ENCODE measurements around the gene MRPS2.
"Not testable (repeated sequence)": the region's sequence is repeated elsewhere in the genome, so short reads cannot be mapped to it uniquely, and the experiment has no call there.

The MRPS2 gene

DNA sequence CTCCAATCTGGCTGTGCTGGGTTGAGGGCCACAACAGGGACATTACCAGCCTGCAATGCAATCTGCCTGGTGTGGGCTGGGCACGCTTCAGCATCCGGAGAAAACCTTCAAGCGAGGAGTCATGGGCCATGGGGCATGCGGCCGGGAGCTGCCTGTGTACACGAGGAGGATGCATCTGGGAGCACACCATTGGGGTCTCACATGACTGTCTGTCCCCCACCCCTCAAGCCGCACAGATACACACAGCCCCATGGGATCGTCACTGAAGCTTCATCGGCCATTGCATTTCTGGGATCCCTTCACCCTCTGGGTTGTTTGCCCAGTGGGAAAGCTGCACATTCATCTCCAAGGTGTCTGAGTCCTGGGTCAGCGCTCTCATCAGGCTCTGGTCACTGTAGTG is 30.6 kb downstream of the MRPS2 start:
- DNase-seq (ENCODE audit: low read depth in 2 of 2): no peak

DNA sequence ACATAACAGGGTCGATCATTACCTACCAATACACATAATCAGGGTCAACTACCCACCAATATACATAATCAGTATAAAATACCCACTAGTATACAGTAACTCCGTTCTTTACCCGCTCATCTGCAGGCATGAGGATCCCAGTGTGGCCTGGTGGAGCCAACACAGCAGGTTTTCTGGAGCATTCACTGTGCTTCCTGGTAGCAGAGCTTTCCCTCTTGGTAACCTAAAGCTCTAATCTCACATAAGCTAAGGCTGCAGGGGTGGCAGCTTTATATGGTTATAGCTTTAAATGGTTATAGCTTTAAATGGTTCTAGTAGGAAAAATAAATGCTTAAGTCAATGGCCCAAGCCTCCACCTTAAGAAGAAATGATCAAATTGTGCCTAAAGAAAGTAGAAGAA is 32.6 kb downstream of the MRPS2 start:
- no peak for DNase-seq (ENCODE audit: low read depth in 2 of 2)

DNA sequence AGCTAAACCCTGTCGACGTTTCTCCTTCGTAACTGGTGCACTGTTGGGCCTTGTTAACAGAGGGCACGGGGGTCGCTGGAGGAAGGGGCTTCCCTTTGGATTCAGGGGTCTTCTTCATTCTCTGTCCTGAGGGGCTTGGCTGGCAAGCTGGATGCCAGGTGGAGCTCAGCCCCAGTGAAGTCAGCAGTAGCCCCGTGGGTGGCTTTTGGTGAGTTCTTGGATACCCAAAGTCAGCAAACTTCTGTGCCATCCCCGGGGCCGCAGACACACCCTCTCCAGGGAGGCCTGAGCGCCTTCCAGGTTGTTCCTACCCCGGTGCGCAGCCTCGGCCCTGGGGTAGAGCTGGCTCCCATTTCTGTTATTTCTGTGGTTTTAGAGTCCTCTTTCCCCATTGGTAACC is 33.2 kb downstream of the MRPS2 start:
- DNase-seq (ENCODE audit: low read depth in 2 of 2): no peak

DNA sequence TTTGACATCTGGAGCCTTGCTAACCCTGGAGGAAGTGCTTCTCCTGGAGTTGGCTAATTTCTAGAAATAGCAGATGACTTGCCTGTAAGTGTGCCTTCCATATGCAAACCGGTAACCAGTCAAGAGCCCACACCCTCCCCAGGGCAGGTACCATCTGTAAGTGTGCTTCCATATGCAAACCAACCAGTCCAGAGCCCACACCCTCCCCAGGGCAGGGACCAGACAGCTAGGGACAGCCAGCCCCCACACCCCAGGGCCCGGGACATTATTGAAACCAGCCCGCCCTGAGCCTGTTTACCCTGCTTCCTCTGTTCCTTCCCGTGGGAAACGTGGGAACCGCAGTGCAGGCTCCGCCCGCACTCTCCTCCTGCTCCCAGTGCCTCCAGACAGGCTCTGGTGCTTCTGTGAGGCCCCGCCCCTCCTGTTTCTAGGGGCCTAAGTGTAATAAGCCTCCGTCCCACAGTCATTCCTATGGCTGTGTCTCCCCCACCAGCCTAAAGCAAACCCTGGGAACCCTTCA is 33.8 kb downstream of the MRPS2 start:
- DNase-seq (ENCODE audit: low read depth in 2 of 2): not testable (repeated sequence)

DNA sequence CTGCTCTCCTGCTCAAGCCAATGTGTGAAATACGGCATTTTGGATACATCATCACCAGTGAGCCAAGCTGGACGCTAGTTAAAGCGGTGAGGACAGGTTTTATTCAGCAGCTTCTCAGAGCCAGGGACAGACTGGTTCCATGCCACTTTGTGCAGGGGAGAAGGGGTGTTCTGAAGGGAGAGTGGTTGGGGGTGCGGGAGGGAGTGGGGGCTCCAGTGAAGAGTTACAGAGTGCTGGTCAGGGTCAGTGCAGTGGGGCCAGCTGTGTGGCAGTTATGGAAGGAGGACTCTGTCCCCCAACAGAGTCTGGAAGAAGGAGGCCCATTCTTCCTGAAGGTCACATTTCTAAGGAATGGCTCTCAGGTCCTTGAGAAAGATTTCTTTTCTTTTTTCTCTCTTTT is 34.3 kb downstream of the MRPS2 start:
- not testable (repeated sequence) for DNase-seq (ENCODE audit: low read depth in 2 of 2)

DNA sequence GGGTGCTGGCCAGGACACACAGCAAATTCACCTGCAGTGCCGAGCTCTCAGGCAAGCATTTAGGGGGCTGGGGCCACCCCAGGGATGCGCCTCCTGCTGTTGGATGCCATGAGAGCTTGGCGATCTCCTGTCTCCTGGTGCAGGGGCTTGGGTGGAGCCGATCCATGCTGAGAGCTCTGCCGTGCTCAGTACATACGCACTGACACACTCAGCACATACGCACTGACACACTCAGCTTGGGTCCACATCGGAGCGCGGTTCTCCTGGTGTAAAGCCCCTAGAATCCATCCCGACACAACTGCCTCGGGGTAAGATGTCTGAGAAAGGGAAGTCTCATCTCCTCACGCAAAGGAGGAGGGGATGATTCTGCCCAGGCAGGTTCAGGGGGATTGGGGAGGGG is 35.1 kb downstream of the MRPS2 start:
- DNase-seq (ENCODE audit: low read depth in 2 of 2): not testable (repeated sequence)

DNA sequence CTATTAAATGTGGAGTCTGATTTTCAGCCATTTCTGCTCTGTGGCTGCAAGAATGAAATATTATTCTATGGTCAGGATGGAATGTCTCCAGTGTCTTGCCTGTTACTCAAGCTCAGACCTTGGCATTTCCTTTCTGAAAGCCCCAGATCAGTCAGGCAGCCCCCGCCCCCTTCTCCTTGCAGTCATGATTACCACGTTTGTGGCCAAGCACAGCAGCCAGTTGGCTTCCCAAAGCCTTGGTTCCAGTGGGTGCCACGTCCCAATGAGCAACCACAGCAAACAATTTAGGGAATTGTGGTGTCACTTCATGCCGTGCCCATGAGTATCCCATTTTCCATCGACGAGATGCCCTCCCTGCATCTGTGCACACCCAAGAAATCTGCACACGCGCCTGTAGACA is 35.7 kb downstream of the MRPS2 start:
- DNase-seq (ENCODE audit: low read depth in 2 of 2): no peak

DNA sequence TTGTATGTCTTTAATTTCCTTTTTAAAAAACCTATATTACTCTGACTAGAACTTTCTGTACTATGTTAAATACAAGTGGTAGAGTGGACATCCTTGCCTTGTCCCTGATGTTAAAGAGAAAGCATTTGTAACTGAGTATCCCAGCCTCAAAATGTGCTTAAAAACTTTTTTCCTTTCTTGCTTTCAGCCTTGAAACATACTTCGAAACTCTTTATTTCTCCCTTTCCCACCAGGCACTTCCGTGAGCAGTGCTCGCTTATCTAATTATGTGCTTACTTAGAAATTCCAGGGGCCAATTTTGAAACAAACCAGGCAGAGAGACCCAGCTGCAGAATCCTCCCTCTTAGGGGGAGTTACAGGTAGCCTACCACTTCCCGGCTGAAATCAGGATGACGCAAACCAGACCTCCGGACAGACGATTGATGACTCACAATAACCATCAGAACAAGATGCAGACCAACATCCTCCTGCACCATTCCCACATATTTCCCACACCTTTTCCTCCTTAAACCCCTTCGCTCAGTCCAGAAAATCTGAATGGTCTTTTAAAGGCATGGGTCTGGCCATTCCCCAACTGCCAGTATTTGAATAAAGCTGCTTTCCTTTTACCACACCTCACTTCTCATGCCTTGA is 42.9 kb downstream of the MRPS2 start:
- not testable (repeated sequence) for DNase-seq (ENCODE audit: low read depth in 2 of 2)

DNA sequence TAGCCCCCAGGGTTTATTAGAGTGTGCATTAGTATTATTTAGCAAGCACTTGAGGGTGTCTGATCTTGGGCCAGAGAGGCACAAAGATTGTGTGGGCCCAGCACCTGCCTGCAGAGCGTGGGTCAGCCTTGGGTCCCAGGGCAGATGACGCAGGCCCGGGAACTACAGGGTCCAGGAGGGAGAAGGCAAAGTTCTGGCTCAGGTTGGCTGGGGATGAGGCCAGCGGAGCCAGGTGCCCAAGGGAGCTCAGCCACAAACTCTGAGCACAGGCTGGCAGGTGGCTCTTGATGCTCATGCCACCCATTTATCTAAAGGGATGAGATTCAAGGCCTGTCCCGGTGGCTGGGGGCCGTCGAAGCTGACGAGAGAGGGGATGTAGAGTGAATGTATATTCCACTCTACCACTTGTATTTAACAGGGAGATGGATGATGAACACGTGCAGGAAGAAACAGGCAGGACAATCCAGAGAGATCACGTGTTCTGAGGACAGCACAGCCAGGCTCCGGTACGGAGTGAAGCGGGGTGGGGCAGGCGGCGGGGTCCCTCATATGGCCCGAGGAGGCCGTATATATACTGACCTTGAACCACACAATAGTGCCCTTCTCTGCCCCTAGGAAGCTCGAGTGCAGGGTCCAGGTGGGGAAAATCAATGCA is 44.6 kb downstream of the MRPS2 start:
- DNase-seq (ENCODE audit: low read depth in 2 of 2): no peak

DNA sequence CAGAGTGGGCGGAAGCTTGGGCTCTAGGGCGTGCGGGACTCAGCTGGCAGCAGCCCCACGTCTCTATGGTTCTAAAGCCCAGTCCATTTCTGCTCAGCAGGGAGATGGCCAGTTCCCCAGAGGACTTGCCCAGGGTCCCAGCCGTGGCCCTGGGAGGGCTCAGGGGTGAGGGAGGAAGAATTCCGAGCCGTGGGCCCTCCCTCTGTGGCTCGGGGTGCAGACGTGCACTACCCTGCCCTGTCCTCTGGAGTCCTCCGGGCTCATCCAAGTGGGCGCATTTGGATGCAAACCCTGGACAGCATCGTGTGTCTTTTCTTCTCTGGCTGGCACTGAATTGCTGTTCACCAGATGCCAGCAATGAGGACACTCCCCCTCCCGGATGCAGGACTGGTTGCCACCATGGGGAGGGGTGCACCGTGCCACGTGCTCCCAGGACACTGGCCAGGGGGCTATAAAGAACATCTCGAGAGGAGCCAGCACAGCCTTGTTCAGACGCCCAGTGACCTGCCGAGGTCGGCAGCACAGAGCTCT is 45.2 kb downstream of the MRPS2 start, which contains the start of gene OBP2A:
TSS of gene OBP2A (plus strand) at position 481 of the 531 bp plus-strand sequence. CDS start 55 bp downstream, outside the sequence.
- DNase-seq (ENCODE audit: low read depth in 2 of 2): not testable (repeated sequence)

DNA sequence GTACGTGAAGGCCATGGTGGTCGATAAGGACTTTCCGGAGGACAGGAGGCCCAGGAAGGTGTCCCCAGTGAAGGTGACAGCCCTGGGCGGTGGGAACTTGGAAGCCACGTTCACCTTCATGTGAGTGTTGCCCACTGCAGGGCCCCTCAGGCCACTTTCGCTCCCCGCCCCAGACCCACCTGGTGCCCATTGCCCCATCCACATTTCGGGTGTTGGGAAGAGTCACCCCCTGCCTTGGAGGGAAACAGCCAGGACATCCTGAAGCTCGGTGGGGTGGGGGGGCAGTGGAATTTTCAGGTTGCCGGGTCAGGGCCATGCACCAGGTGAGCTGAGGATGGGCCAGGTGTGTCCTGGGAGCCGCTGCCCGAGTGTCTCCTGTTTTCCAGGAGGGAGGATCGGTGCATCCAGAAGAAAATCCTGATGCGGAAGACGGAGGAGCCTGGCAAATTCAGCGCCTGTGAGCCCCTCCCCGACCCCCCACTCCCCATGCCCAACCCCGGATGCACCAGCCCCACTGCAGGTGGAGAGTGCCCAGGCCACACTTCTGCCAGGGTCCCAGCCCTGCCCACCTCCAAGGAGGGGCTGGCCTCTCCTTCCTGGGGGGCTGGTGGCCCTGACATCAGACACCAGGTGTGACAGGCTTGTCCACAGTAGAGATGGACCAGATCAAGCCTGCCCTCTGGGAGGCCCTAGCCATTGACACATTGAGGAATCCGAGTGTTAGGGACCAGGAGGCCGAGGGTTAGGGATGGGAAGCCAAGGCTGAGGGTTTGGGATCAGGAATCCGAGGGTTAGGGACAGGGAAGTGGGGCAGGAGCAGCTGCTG is 46.5 kb downstream of the MRPS2 start:
- not testable (repeated sequence) for DNase-seq (ENCODE audit: low read depth in 2 of 2)

DNA sequence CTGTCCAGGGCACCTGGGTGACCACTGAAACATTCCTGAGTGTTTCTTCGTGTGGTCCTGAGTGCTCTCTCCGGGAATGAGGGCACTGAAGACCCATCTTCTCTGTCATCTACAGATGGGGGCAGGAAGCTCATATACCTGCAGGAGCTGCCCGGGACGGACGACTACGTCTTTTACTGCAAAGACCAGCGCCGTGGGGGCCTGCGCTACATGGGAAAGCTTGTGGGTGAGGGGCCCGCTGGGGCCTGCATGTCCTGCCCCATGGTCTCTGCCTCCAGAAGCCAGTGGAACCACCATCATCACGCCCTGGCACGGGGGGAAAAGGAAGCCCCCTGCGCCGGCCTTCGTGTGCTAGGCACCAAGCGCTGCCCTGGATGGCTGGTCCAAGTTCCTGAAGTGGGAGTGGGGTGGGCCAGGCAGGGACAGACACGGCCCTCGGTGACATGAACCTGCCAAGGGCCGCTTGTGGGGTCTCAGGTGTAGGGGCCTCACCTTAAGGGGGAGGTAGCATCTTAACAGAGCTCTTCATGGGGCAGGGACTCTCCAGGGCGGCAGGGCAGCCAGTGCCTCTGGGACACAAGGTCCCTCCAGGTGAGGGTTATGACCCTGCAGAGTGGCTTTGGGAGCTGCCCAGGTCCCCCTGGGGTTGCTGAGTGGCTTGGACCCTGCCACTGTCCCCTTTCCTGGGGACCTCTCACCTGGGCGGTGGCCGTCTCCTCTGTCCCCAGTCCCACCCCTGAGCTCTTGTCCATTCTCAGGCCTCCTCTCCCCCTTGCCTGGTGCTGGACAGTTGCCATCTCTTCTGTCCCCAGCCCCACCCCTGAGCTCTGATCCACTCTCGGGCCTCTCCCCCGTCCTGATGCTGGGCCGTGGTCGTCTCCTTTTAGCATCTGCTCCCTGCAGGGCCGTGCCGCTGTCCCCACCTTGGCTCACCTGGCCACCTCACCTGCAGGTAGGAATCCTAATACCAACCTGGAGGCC is 47.6 kb downstream of the MRPS2 start:
- DNase-seq (ENCODE audit: low read depth in 2 of 2): no peak

DNA sequence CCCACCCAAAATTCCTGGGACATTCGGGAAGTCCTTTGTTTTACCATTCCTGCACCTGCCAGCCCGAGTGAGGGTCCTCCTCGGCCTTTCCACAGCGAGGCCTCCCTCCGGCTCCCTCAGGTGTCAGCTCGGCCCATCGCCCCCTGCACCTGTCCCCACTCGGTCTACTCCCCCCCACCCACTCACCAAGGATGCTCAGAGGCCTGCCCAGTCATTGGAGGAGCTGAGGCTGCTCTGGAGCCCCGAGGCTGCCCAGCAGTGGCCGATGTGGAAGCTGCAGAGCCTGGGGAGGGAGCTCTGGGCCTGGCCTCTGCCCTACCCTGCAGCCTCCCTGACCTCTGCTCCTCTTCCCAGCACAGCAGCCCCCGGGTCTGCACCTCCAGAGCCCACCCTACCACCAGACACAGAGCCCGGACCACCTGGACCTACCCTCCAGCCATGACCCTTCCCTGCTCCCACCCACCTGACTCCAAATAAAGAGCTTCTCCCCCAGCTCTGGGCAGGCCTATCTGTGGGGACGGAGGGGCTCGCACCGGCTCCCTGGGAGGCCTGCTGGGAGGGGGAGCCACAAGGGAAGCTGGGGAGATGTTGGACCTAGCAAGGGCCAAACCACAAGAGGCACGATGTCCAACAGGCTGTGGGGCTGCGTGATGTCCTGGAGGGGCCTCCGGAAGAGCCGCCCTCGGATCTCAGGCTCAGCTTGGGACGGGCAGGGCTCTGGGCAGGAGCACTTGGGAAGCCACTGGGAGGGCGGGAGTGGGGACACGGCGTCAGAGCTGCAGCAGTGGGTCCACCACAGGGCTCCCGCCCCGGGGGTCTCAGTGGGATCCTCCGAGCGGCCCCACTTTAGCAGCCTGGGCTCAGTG is 49.2 kb downstream of the MRPS2 start:
- DNase-seq (ENCODE audit: low read depth in 2 of 2): not testable (repeated sequence)

DNA sequence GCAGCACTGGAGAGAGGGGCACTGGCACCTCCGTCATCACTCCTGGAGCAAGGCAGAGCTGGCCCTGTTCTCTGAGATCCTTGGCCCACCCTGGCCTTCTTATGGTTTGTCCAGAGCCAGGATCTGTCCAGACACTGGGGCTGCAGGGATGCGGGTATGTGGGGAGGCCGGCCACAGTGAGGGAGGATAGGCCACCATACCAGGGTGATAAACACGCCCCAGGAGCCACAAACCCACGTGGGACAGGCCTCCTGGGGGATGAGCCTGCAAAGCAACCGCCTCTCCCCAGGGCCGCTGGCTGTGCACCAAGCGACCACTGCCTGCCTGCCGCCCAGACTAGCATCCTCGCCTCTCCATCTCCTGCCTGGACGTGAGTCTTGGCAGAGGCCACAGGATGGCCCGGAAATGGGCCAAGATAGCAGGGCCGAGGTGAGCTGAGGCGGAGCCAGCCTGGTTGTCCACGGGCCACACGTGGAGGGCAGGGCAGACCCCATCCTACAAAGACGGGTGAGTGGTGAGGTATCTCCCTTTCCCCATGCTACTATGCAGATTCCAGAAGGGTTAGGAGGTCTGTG is 49.9 kb downstream of the MRPS2 start:
- no peak for DNase-seq (ENCODE audit: low read depth in 2 of 2)

DNA sequence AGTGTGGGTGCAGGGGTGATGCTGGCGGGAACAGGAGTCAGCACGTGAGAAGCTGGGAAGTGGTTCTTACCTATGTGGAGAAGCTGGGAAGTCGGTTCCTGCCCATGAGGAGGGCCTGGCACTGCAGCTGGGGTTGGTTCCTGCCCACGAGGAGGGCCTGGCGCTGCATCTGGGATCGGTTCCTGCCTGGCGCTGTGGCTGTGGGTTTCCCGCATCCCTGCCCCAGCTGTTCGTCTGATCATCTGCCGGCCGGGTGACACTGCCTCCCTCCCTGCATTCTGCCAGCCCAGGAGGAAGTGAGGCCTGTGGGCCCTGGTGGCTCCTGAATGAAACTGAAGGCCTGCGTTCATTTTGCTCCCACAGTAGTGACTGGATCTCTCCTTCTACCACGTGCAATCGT is 50.5 kb downstream of the MRPS2 start:
- DNase-seq (ENCODE audit: low read depth in 2 of 2): no peak

DNA sequence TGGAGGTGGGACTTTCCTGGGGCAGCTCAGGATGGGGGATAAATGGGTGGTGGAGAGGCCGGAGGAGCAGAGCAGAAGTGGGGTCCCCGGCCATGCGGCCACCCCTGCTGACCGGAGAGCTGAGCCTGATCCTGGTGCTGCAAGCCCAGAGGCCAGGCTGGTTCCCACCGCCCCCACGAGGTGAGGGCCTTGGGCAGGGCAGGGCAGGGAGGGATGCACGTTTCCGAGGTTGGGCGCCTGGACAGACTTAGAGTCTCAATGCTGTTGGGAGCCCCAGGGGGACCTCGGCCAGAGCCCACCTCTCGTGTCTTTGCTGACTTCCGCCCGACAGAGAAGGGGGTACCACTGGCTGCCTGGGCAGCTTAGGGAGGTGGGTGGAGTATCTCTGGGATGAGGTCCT is 51.0 kb downstream of the MRPS2 start:
- no peak for DNase-seq (ENCODE audit: low read depth in 2 of 2)

DNA sequence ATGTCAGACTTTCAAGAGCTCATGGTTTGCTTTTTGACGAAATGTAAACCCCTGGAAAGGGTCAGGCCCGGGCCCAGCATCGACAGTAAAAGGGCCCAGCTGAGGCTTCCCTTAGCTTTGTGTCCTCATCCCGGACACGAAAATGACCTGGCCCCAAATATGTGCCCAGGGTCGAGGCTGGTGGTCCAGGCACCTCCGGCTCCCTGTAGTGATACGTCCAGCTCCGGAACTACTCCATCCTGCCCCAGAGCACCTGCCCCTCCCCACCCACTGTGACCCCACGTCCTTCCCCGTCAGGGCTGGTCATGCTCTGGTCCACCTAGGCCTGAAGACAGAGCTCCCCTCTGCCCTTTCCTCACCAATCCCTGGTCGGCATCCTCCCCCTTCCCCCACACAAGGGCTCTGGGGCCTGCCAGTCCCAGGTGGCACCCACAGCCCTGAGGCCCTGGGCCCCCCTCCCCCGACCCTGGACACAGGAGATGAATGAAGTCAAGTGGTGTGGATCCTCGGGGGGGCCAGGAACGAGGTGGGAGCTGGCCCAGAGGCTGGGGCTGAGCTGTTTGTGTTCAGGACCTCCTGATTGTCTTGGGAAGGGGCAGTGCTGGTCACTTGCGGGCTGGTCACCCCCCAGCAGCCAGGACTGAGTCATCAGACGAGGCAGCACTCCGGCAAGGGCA is 51.7 kb downstream of the MRPS2 start:
- no peak for DNase-seq (ENCODE audit: low read depth in 2 of 2)

DNA sequence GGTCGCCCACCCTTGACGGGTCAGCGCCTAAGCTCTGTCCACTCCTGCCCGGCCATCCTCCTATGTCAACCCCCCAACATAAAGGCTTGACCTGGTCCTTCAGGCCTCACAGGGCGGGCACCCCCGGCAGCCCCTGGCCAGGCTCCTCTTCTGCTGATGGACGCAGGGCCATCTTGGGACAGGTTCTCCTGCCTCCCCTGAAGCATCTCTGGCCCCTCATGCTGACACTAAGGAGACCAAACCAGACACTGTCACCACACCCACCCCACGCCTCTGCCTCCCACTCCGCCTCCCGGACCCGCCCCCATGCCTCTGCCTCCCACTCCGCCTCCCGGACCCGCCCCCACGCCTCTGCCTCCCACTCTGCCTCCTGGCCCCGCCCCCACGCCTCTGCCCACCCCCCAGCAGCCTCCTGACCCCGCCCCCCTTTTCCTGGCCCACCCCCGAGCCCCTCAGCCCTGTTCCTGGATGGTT is 52.3 kb downstream of the MRPS2 start:
- no peak for DNase-seq (ENCODE audit: low read depth in 2 of 2)

Measured in stimulated activated CD8-positive, alpha-beta memory T cell treated with anti-CD3 and anti-CD28 coated beads, Interleukin-2, amount 100 ng/mL, for 48 hours (primary cell).